GM23338 (cell line): ENCODE measurements around the gene UVSSA. TPM values are rescaled to one million over a fixed set of nuclear protein-coding genes. Genes with fewer than 3 reads are reported as not detected.

ENCODE experiments used
- EZH2 ChIP-seq: fragments of 200-600 bp; sonication (generic); IDR thresholded peaks from one replicate; pipeline ENCODE4 v1.8.0; 2017; ENCODE audit warnings: antibody characterized with exemption, mild to moderate bottlenecking, low read depth; ENCODE audit not compliant: unreplicated experiment
- JUNB ChIP-seq: IDR thresholded peaks from one replicate; pipeline ENCODE4 v1.6.1; 2016; ENCODE audit warnings: antibody characterized with exemption; ENCODE audit not compliant: unreplicated experiment
- POLR2AphosphoS5 ChIP-seq: IDR thresholded peaks from 2 replicates; pipeline ENCODE4 v1.6.1; 2016; ENCODE audit warnings: antibody characterized with exemption, low read depth
- ZNF114 ChIP-seq: fragments of 250-450 bp; sonication (Bioruptor Pico); IDR thresholded peaks from 2 replicates; pipeline ENCODE4 v1.5.0; 2020; ENCODE audit warnings: mild to moderate bottlenecking, moderate library complexity
- ZNF331 ChIP-seq: fragments of 250-450 bp; sonication (Bioruptor Pico); IDR thresholded peaks from 2 replicates; pipeline ENCODE4 v1.5.0; 2020; ENCODE audit warnings: low read depth, mild to moderate bottlenecking, moderate library complexity
- polyA plus RNA-seq: library from polyadenylated mRNA; unstranded; fragments of >200 nt; fragmentation: Nextera tagmentation; extraction: Ambion mirVana; gene quantifications from 2 replicates; pipeline ENCODE4 v1.2.1, GENCODE V29; 2016
- total RNA-seq: library from RNA; depleted of rRNA; stranded (reverse); fragments of >200 nt; shearing (Covaris generic); gene quantifications from 2 replicates; pipeline ENCODE4 v1.2.3, GENCODE V29; 2014
- TF ChIP-seq, protein P1 (sequence below): fragments of 250-450 bp; sonication (Bioruptor Pico); IDR thresholded peaks from 2 replicates; pipeline ENCODE4 v1.5.0; 2020; ENCODE audit warnings: mild to moderate bottlenecking, moderate library complexity
- TF ChIP-seq, protein P2 (sequence below): IDR thresholded peaks from 2 replicates; pipeline ENCODE4 v1.6.1; 2016; ENCODE audit warnings: antibody characterized with exemption
- TF ChIP-seq, protein P3 (sequence below), 2 experiments: fragments of 200-600 bp in 1 of 2; sonication (generic) in 1 of 2; conservative IDR thresholded peaks; 2 replicates each; pipeline versions ENCODE4 v1.5.1 to v1.6.1; 2016 to 2017; ENCODE audit warnings: antibody characterized with exemption in 2 of 2, low read depth in 2 of 2, mild to moderate bottlenecking in 2 of 2, moderate library complexity in 1 of 2

UVSSA gene
- total and polyA plus RNA-seq, 2 experiments from 2014 or later = 6.5 to 27.7 TPM

DNA sequence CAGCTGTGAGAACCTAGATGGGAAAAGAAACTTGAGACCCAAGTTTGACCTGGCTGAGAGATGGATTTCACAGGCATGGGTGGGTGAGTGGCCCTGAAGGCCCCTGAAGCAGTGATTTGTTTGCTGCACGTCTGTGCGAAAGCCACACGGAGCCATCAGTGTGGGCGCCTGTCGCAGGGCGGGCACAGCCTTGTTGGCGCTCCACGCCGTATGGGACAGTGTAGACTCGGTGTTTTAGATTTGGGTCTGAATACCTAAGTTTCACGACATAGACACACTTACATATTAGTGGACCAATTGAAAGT lies 21.9 kb upstream of the UVSSA start (continued):
- TF ChIP-seq, protein P1, sequence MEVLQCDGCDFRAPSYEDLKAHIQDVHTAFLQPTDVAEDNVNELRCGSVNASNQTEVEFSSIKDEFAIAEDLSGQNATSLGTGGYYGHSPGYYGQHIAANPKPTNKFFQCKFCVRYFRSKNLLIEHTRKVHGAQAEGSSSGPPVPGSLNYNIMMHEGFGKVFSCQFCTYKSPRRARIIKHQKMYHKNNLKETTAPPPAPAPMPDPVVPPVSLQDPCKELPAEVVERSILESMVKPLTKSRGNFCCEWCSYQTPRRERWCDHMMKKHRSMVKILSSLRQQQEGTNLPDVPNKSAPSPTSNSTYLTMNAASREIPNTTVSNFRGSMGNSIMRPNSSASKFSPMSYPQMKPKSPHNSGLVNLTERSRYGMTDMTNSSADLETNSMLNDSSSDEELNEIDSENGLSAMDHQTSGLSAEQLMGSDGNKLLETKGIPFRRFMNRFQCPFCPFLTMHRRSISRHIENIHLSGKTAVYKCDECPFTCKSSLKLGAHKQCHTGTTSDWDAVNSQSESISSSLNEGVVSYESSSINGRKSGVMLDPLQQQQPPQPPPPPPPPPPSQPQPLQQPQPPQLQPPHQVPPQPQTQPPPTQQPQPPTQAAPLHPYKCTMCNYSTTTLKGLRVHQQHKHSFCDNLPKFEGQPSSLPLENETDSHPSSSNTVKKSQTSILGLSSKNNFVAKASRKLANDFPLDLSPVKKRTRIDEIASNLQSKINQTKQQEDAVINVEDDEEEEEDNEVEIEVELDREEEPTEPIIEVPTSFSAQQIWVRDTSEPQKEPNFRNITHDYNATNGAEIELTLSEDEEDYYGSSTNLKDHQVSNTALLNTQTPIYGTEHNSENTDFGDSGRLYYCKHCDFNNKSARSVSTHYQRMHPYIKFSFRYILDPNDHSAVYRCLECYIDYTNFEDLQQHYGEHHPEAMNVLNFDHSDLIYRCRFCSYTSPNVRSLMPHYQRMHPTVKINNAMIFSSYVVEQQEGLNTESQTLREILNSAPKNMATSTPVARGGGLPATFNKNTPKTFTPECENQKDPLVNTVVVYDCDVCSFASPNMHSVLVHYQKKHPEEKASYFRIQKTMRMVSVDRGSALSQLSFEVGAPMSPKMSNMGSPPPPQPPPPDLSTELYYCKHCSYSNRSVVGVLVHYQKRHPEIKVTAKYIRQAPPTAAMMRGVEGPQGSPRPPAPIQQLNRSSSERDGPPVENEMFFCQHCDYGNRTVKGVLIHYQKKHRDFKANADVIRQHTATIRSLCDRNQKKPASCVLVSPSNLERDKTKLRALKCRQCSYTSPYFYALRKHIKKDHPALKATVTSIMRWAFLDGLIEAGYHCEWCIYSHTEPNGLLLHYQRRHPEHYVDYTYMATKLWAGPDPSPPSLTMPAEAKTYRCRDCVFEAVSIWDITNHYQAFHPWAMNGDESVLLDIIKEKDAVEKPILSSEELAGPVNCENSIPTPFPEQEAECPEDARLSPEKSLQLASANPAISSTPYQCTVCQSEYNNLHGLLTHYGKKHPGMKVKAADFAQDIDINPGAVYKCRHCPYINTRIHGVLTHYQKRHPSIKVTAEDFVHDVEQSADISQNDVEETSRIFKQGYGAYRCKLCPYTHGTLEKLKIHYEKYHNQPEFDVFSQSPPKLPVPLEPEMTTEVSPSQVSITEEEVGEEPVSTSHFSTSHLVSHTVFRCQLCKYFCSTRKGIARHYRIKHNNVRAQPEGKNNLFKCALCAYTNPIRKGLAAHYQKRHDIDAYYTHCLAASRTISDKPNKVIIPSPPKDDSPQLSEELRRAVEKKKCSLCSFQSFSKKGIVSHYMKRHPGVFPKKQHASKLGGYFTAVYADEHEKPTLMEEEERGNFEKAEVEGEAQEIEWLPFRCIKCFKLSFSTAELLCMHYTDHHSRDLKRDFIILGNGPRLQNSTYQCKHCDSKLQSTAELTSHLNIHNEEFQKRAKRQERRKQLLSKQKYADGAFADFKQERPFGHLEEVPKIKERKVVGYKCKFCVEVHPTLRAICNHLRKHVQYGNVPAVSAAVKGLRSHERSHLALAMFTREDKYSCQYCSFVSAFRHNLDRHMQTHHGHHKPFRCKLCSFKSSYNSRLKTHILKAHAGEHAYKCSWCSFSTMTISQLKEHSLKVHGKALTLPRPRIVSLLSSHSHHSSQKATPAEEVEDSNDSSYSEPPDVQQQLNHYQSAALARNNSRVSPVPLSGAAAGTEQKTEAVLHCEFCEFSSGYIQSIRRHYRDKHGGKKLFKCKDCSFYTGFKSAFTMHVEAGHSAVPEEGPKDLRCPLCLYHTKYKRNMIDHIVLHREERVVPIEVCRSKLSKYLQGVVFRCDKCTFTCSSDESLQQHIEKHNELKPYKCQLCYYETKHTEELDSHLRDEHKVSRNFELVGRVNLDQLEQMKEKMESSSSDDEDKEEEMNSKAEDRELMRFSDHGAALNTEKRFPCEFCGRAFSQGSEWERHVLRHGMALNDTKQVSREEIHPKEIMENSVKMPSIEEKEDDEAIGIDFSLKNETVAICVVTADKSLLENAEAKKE (CRISPR knock-in tag) = no peak
- TF ChIP-seq POLR2AphosphoS5 = no peak
- TF ChIP-seq, protein P2, sequence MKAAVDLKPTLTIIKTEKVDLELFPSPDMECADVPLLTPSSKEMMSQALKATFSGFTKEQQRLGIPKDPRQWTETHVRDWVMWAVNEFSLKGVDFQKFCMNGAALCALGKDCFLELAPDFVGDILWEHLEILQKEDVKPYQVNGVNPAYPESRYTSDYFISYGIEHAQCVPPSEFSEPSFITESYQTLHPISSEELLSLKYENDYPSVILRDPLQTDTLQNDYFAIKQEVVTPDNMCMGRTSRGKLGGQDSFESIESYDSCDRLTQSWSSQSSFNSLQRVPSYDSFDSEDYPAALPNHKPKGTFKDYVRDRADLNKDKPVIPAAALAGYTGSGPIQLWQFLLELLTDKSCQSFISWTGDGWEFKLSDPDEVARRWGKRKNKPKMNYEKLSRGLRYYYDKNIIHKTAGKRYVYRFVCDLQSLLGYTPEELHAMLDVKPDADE = no peak
- TF ChIP-seq EZH2 = no peak
- TF ChIP-seq, protein P3, sequence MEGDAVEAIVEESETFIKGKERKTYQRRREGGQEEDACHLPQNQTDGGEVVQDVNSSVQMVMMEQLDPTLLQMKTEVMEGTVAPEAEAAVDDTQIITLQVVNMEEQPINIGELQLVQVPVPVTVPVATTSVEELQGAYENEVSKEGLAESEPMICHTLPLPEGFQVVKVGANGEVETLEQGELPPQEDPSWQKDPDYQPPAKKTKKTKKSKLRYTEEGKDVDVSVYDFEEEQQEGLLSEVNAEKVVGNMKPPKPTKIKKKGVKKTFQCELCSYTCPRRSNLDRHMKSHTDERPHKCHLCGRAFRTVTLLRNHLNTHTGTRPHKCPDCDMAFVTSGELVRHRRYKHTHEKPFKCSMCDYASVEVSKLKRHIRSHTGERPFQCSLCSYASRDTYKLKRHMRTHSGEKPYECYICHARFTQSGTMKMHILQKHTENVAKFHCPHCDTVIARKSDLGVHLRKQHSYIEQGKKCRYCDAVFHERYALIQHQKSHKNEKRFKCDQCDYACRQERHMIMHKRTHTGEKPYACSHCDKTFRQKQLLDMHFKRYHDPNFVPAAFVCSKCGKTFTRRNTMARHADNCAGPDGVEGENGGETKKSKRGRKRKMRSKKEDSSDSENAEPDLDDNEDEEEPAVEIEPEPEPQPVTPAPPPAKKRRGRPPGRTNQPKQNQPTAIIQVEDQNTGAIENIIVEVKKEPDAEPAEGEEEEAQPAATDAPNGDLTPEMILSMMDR (conservative IDR thresholded peaks at IDR 0.05; ENCODE audit: low read depth in 2 of 2) = no peak
- TF ChIP-seq JUNB = no peak
- no peak for TF ChIP-seq ZNF114 (CRISPR knock-in tag)
- no peak for TF ChIP-seq ZNF331 (CRISPR knock-in tag)
